ENCODE measurements around the gene ADD2.
A peak's percentile ranks its signal among the peaks of the same experiment; 100 is the strongest.

The ADD2 gene

DNA sequence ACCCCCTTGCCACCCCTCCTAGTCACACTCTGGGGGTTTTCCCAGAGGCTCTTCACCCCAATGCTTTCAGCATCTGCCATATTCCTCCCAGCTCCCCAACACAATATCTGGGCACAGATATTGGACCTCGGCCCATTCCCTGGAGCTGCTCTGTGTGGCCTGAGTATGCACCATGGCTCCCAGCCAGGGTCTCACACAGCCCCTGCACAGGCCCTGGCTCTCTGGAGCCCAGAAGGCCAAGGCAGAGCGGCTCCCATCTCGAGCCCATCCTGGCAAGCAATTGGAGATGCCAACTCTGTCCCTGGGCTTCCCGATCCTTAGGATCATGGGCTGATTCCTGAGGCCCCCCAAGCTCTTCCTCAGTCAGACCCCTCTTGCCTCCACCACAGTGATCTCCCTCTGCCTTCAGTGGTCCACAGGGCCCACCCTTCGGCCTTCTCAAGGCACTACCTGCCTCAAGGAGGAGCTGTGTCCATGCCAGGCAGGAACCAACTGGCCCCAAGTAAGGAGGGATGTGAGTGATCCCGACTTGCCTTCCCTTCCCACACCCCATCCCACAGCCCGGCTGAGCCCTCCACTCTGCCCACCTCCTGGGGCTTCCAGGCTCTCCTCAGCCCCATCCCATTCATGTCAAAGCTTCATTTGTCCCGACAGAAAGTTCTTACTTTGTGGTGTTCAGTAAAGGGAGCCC lies 62.7 kb downstream of the ADD2 start:
- no peak for DNase-seq

DNA sequence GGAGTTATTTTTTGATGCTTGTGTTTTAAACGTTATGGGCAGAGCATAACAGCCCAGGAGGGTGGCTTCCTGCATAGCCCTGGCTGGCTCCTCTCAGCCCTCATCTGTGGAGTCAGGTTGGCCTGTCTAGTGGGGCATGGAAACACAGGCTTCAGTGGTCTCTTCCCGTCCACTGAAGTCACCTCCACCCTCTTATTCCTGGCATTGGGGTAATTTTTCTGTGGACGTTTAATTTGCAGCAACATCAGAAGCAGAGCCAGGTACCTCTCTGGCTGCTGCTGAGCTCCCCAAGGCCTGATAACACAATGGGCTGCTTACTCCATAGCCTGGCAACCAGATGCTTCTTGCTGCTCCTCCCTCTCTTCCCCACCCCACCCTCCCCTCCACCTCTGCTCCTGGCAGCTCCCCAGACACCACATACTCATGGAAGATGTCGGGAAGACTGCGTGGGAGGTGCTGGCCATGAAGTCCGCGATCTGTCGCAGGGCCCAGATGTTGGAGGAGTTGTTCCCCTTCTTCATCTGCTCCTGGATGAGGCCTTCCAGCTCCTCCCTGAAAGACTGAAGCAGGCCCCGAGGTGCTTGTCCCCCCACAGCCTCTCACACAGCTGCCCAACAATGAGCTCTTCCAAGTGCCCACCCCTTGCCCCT lies 64.0 kb downstream of the ADD2 start:
- peak in 17 of 58 donors; percentile 9 to 69 (median 30) for DNase-seq

GRCh38 chr2:70702711-70703395 lies 65.1 kb downstream of the ADD2 start:
- no peak for DNase-seq

DNA sequence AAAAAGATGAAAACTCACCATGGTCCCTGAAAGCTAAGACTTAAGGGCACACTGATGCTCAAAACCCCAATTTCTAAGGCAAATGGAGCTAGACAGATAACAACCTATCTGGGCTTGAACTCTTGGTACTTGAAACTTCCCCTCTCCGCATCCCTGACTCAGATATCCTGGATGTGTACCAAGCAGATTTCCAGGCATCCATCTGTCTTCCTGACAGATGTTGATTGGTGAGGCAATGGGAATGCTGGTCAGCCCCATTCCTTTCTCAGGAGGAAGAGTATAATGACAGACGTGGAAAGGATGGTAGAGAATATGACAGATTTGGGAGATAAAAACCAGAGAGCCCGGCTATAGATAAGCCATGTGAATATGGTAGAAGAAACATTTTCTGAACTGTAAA lies 69.2 kb downstream of the ADD2 start:
- DNase-seq: no peak

DNA sequence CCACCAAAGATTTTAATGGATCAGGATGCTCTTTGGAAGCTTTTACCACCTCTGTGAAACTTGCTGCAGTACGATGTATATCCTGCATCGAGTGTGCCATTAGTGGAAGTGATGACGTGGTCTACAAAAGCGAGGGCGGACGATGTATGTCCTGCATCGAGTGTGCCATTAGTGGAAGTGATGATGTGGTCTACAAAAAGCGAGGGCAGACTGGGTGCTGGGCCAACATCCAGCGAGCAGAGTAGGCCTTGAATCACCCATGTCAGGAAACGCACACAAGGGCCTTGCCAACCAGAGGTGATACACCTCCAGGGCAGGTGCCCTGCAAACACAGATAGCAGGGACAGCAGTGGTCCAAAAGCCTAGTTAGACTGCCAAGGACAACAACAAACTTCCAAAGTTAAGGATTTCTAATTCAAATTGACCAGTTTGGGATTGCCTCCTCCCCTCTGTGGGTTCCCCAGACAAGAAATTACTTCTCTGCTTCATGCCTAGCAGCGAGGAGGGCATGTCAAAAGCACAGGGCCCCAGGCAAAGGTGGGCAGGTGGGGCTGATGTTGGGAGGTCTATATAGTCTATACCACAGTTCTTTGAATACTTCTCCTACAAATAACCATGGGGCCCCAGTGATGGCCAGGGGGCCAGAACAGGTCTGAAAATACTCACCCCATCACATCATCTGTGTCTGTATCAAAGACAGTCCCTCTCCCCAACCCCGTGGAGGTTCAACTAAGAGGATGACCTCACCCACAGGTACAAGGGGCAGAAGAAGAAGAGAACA lies 70.2 kb downstream of the ADD2 start:
- no peak for DNase-seq

DNA sequence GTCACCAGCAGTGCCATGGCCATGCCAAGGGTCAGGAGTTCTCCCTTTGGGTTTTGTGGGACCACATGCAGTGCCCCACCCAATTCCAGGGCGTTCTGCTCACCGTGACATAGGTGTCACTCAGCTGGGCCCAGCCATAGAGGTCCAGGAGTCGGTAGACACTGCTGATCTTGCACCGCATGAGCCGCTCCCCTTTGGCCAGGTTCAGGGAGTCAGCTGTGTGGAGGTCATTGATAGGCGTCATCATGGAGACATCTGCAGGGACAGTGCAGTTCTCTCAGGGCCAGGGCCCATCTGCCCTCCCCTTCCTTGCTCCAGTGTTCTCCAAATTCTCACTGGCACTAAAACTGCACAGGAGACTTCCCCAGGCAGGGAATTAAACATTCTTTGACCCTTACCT lies 71.9 kb downstream of the ADD2 start:
- DNase-seq: no peak

GRCh38 chr2:70692256-70692655 lies 75.7 kb downstream of the ADD2 start:
- no peak for DNase-seq

DNA sequence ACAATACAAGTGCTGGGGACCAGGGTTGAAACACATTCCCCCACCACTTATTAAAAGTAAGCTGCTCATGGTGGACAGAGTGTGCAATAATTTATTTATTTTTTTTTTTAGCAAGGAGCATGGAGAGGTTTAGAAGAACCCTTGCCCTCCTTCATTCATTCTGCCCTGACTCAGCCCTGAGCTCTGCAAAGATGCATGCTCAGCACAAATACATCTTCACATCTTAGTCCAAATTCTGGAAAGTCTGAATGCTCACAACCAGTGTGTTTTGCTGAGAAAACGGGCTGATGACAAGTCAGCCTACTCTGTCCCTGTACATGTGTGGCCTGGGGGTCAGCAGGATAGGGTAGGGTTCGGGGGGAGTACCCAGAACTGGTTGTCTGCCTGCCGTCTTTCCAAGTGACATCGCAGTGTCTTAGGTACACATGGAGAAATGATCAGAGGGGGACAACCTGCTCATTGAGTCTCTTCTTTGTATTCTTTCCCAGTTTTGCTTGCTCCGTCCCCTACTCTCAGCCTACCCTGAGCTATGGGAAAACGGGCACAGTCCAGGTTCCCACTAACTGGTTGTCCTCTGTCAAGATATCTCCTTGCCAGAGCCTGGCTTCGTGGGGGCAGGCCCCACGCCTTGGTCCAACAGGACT lies 76.4 kb downstream of the ADD2 start:
- DNase-seq: no peak

GRCh38 chr2:70690846-70691245 lies 77.2 kb downstream of the ADD2 start:
- no peak for DNase-seq

DNA sequence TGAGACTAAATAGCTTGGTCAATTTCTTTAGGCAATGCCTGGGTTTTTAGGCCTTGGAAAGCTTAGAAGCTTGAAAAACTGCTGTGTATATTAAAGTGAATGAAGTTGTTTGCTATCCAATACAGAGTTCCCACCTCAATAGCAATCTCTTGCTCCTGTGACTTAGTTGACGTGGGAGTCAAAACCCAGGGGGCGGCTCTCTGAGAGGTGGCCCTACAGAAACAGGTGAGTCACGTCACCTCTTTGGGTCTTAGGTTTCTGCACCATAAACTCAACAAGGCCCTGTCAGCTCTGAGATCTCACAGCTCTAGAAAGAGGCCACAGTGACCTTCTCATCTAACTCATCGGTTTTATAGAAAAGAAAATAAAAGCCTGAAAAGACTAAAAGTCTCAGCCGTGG lies 79.6 kb downstream of the ADD2 start:
- DNase-seq: peak in 1 of 58 donors; percentile 5

GRCh38 chr2:70687461-70687795 lies 80.6 kb downstream of the ADD2 start:
- no peak for DNase-seq

- peak in 8 of 58 donors; percentile 7 to 25 (median 14) for DNase-seq
These were observed 81.2 kb downstream of the ADD2 start for GRCh38 chr2:70686577-70687460.

- peak in 42 of 58 donors; percentile 4 to 87 (median 29) for DNase-seq
These were observed 82.2 kb downstream of the ADD2 start for GRCh38 chr2:70685771-70686171.

DNA sequence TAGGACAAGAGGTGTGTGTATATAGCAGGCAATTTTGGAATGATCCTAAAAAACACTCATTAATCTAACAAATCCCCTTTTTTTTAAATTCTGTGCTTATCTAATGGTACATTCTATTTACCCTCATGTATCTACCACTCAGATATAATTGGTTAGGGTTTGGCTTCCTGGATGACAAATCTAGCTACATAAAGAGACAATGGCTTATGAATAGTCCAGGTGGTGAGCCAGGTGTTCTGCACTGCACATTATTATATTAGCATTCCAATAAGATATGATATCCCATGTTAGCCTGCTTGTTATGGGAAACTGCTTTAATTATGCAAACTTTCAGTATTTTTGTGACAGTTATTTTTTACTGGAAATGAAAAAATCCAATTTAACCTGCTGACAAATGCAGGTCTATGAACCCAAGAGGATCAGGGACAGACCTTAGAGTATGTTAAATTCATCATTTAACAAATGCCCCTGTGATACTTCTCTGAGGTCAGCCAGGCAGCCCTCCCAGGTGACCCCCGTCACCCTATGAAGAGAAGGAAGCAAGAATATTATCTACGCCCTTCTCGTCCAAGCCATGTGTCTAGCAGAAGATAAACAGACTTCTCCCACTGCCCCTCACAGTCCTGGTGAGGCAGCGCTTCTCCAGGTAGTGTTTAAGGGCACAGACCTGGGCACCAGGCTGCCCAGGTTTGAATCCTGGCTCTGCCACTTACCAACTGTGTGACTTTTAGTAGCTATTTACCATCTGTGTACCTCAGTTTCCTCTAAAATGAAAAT lies 83.0 kb downstream of the ADD2 start:
- no peak for DNase-seq

DNA sequence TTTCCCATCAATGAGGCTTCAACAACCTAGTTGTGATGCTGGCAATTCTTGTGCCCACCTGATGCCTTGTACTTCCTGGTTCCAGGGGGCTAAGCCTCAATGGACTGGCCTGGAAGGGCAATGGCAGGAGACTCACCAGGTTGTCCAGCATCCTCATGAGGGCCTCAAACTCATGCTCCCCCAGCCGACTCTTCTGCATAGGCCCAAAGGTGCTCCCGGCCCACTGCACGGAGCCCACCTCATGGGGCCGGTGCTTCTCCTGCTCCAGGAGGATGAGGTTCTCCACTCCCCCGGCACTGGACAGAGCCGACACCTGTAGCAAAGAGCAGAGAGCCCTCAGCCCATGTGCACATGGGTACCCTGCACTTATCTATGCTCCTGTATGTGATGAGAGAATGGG lies 84.5 kb downstream of the ADD2 start:
- DNase-seq: no peak

- DNase-seq: no peak
These were observed 87.3 kb downstream of the ADD2 start for GRCh38 chr2:70680735-70681134.

GRCh38 chr2:70679259-70679658 lies 88.7 kb downstream of the ADD2 start:
- no peak for DNase-seq

DNA sequence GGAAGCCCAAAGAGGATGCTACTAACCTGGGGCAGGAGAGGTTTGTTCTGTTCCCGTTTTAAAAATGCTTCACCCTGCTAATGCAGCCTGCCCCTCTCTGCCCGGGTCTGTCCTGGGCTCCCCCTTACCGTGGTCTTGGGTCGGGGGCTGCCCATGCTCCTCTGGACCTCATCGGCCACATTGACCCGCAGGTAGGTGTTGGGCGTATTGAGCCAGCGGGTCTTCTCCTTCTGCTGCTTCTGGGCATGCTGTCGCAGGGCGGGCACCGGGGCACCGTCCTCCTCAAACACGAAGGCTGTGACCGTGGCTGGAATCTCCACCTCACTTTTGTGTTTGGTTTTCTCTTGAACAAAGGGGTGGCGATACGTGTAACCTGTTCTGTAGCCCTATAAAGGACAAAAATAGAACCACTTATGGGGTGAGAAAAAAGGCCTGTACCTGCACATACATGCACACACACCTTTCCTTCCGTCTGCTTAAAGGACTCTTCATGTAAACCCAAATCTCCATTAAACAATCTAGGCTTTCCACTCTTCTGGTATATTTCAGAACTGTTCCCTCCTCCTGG lies 89.3 kb downstream of the ADD2 start:
- DNase-seq: no peak
